ENCODE results near the gene RNF44.

DNA sequence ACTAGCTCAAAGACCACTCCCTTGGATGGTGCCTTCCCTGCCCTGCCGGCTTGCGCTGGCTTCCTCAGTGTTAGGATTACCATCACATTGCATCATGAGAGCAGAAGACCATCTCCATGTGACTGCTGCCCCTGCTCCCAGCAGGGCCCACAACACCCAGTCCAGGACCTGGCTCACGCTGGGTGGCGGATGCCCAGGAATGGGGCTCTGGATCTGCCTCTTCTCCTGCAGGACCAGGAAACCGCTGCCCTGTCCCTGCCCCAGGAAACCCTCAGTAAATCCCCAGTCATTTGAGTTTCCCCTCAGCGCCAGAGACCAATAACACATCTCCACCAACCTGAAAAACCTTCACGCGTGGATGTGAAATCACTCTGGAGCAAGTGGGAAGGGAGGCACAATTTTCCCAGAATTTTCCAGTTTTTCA is 3.3 kb upstream of the RNF44 start:
- TF ChIP-seq, protein P1, sequence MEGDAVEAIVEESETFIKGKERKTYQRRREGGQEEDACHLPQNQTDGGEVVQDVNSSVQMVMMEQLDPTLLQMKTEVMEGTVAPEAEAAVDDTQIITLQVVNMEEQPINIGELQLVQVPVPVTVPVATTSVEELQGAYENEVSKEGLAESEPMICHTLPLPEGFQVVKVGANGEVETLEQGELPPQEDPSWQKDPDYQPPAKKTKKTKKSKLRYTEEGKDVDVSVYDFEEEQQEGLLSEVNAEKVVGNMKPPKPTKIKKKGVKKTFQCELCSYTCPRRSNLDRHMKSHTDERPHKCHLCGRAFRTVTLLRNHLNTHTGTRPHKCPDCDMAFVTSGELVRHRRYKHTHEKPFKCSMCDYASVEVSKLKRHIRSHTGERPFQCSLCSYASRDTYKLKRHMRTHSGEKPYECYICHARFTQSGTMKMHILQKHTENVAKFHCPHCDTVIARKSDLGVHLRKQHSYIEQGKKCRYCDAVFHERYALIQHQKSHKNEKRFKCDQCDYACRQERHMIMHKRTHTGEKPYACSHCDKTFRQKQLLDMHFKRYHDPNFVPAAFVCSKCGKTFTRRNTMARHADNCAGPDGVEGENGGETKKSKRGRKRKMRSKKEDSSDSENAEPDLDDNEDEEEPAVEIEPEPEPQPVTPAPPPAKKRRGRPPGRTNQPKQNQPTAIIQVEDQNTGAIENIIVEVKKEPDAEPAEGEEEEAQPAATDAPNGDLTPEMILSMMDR (IDR thresholded peaks at IDR 0.05), result no peak
- no peak for TF ChIP-seq POLR2A (IDR thresholded peaks at IDR 0.05)

Data from heart left ventricle (tissue), 13 donors.